Astrocyte (in vitro differentiated cells and primary cell): ENCODE results near the gene MRS2. TPM values are rescaled to one million over a fixed set of nuclear protein-coding genes. Genes with fewer than 3 reads are reported as not detected.

Experiments
- DNase-seq: peaks from one replicate; pipeline ENCODE4 v3.0.0-alpha.2; 2010; ENCODE audit warnings: low read depth
- FAIRE-seq: peaks from 2 replicates; lab custom pipeline; 2011; peaks lifted over from hg19 to GRCh38; lab: Jason Lieb, UNC
- H2AFZ ChIP-seq: 2 replicates; pipeline ENCODE4 v1.6.0; 2012; ENCODE audit warnings: low read depth, low read length, inconsistent platforms
- H3K27ac ChIP-seq: 2 replicates; pipeline ENCODE4 v1.5.1; 2011; ENCODE audit warnings: low read depth, low read length, inconsistent platforms
- H3K27me3 ChIP-seq: 2 replicates; pipeline ENCODE4 v1.6.0; 2011; ENCODE audit warnings: low read length, inconsistent platforms; ENCODE audit not compliant: insufficient read depth
- H3K36me3 ChIP-seq: 2 replicates; pipeline ENCODE4 v1.5.1; 2011; ENCODE audit warnings: low read length, inconsistent platforms; ENCODE audit not compliant: insufficient read depth
- H3K4me1 ChIP-seq: 2 replicates; pipeline ENCODE4 v1.5.1; 2011; ENCODE audit warnings: low read length, inconsistent platforms; ENCODE audit not compliant: insufficient read depth
- H3K4me2 ChIP-seq: 2 replicates; pipeline ENCODE4 v1.6.0; 2012; ENCODE audit warnings: low read length, inconsistent platforms
- H3K4me3 ChIP-seq: 2 replicates; pipeline ENCODE4 v1.5.1; 2011; ENCODE audit warnings: low read depth, mild to moderate bottlenecking, low read length, inconsistent platforms; ENCODE audit not compliant: insufficient read depth
- H3K79me2 ChIP-seq: 2 replicates; pipeline ENCODE4 v1.6.0; 2012; ENCODE audit warnings: mild to moderate bottlenecking, low read length, inconsistent platforms; ENCODE audit not compliant: insufficient read depth
- H3K9ac ChIP-seq: 2 replicates; pipeline ENCODE4 v1.6.0; 2012; ENCODE audit warnings: mild to moderate bottlenecking, low read length, inconsistent platforms
- H3K9me3 ChIP-seq: 2 replicates; pipeline ENCODE4 v1.5.1; 2012; ENCODE audit warnings: low read depth, mild to moderate bottlenecking, low read length, inconsistent platforms; ENCODE audit not compliant: insufficient read depth
- H4K20me1 ChIP-seq: 2 replicates; pipeline ENCODE4 v1.6.0; 2012; ENCODE audit warnings: low read length, inconsistent platforms; ENCODE audit not compliant: insufficient read depth
- H3K27ac Mint-ChIP-seq: one replicate; pipeline ENCODE4 v1.8.0; 2021; ENCODE audit warnings: mild to moderate bottlenecking, mixed read lengths; ENCODE audit not compliant: unreplicated experiment
- H3K27me3 Mint-ChIP-seq: one replicate; pipeline ENCODE4 v1.8.0; 2021; ENCODE audit warnings: low read depth, mixed read lengths; ENCODE audit not compliant: unreplicated experiment
- H3K36me3 Mint-ChIP-seq: one replicate; pipeline ENCODE4 v1.8.0; 2021; ENCODE audit warnings: low read depth, mixed read lengths; ENCODE audit not compliant: unreplicated experiment
- H3K4me1 Mint-ChIP-seq: one replicate; pipeline ENCODE4 v1.8.0; 2021; ENCODE audit warnings: low read depth, mixed read lengths; ENCODE audit not compliant: unreplicated experiment
- H3K4me3 Mint-ChIP-seq: one replicate; pipeline ENCODE4 v1.8.0; 2021; ENCODE audit warnings: mild to moderate bottlenecking, moderate library complexity, mixed read lengths; ENCODE audit not compliant: unreplicated experiment
- H3K9me3 Mint-ChIP-seq: one replicate; pipeline ENCODE4 v1.8.0; 2021; ENCODE audit warnings: mild to moderate bottlenecking, mixed read lengths; ENCODE audit not compliant: unreplicated experiment
- EZH2 ChIP-seq: IDR thresholded peaks from 2 replicates; pipeline ENCODE4 v1.6.1; 2012; ENCODE audit warnings: mild to moderate bottlenecking, low read length, inconsistent platforms; ENCODE audit not compliant: insufficient read depth
- total RNA-seq: library from RNA; stranded (reverse); gene quantifications from 2 replicates; pipeline ENCODE4 v1.2.1, GENCODE V29; 2021
- TF ChIP-seq, protein P1 (sequence below): IDR thresholded peaks from 2 replicates; pipeline ENCODE4 v1.5.1; 2011; ENCODE audit warnings: low read depth, mild to moderate bottlenecking, inconsistent platforms, low read length, moderate library complexity; ENCODE audit not compliant: insufficient read depth

MRS2 gene
- total RNA-seq, 1 donor from 2014 or later: 68.9 TPM

GRCh38 chr6:24394780-24395437, 7.8 kb upstream of the MRS2 start:
- H3K9ac ChIP-seq: no peak overlapping the region
- no peak for TF ChIP-seq EZH2
- TF ChIP-seq, protein P1, sequence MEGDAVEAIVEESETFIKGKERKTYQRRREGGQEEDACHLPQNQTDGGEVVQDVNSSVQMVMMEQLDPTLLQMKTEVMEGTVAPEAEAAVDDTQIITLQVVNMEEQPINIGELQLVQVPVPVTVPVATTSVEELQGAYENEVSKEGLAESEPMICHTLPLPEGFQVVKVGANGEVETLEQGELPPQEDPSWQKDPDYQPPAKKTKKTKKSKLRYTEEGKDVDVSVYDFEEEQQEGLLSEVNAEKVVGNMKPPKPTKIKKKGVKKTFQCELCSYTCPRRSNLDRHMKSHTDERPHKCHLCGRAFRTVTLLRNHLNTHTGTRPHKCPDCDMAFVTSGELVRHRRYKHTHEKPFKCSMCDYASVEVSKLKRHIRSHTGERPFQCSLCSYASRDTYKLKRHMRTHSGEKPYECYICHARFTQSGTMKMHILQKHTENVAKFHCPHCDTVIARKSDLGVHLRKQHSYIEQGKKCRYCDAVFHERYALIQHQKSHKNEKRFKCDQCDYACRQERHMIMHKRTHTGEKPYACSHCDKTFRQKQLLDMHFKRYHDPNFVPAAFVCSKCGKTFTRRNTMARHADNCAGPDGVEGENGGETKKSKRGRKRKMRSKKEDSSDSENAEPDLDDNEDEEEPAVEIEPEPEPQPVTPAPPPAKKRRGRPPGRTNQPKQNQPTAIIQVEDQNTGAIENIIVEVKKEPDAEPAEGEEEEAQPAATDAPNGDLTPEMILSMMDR: no peak
- Mint-ChIP-seq H3K36me3 (no peaks in the 10 kb centered on the region), H3K9me3 (peaks cover 8% of the 10 kb centered on the region), H3K4me1 (no peaks in the 10 kb centered on the region), H3K27me3 (no peaks in the 10 kb centered on the region), H3K27ac (no peak overlapping the region), H3K4me3 (no peak overlapping the region)
- H3K27me3 ChIP-seq: peaks cover 4% of the 10 kb centered on the region
- no peaks in the 10 kb centered on the region for H4K20me1 ChIP-seq
- no peak overlapping the region for H2AFZ ChIP-seq
- FAIRE-seq (no peak), DNase-seq (peak; percentile 83)
- no peaks in the 10 kb centered on the region for H3K36me3 ChIP-seq
- no peak overlapping the region for H3K4me3 ChIP-seq
- no peaks in the 10 kb centered on the region for H3K79me2 ChIP-seq
- H3K27ac ChIP-seq: no peak overlapping the region
- H3K4me1 ChIP-seq: no peaks in the 10 kb centered on the region
- H3K9me3 ChIP-seq: no peaks in the 10 kb centered on the region
- no peak overlapping the region for H3K4me2 ChIP-seq

GRCh38 chr6:24396824-24397223, 5.9 kb upstream of the MRS2 start:
- no peak for FAIRE-seq

More at GRCh38 chr6:24396824-24397223, 5.9 kb upstream of the MRS2 start:
- Histone ChIP-seq H4K20me1 (no peaks in the 10 kb centered on the region), H3K36me3 (no peaks in the 10 kb centered on the region), H3K4me2 (no peak overlapping the region), H3K9me3 (no peaks in the 10 kb centered on the region), H3K27me3 (peaks cover 6% of the 10 kb centered on the region), H3K27ac (no peak overlapping the region), H3K4me1 (no peaks in the 10 kb centered on the region), H3K79me2 (no peaks in the 10 kb centered on the region), H3K4me3 (no peak overlapping the region), H2AFZ (no peak overlapping the region), H3K9ac (no peak overlapping the region)
- Mint-ChIP-seq H3K4me1 (peaks cover 1% of the 10 kb centered on the region), H3K9me3 (peaks cover 8% of the 10 kb centered on the region), H3K36me3 (no peaks in the 10 kb centered on the region), H3K27ac (no peak overlapping the region), H3K4me3 (no peak overlapping the region), H3K27me3 (no peaks in the 10 kb centered on the region)
- TF ChIP-seq, protein P1: no peak
- no peak for TF ChIP-seq EZH2
- DNase-seq: no peak
